SIG-M5 treated with dmso at 0.1 percent for 504 hours (cell line): ENCODE results near the gene GRB10.

Source experiments
- DNase-seq: peaks from one replicate; lab custom pipeline; 2025; ENCODE audit not compliant: unreplicated experiment; lab: John Stamatoyannopoulos, UW

GRB10 gene

DNA sequence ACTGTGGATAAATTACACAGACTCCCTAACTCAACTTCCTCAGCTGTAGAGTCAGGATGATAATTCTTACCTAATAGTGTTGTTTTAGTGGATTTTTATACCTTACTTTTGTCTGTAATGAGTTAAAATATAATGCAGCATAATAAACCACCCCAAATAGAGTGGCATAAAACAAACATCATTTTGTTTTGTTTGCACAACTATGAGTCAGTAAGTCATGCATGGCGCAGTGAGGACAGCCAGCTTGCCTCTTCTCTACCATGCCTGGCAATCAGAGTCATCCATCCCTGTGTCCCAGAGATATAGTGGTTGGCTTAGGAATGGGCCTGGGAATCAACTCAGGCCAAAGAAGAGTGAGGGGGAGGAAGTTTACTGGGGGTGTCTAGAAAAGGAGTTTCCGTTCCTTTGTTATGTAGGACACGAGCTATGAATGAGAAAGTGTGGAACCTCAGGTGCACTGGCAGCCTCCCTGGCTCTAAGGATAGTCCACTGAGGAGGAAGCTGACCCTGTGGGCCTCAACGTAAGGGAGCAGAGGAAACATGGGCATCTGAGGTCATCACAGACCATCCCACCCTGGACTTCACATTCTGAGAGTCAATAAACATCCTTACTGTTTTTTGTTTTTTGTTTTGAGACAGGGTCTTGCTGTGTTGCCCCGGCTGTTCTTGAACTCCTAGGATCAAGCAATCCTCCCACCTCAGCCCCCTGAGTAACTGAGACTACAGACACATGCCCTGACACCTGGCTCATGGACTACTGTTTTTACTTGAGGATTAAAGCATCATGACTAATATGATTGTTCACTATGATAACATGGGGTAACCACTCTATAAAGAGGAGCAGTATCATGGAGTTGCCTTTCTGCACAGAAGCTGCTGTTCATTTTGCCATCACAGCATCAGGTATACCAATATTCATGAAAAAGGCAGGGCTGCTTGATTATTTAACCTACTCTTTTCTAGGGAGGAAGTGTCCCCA, 21.0 kb upstream of the GRB10 start:
- DNase-seq = no peak

DNA sequence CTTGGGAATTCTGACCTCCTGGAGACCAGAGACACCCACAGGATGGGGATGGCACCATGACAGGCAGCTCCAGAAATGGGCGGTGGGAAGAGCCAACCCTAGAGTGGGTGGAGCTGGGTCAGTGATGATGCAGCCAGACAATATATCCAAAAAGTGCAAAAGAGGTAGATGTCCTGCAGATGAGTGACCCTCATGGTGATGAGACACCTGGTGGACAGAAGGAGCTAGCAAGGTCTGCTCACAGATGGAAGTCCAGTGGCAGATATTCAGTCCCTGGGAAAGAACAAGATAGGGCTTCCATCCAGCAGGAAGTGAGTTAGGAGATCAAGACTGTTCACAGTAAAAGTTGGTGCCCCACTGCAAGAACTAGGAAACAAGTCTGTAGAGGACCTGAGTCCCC, 19.2 kb upstream of the GRB10 start:
- no peak for DNase-seq

DNA sequence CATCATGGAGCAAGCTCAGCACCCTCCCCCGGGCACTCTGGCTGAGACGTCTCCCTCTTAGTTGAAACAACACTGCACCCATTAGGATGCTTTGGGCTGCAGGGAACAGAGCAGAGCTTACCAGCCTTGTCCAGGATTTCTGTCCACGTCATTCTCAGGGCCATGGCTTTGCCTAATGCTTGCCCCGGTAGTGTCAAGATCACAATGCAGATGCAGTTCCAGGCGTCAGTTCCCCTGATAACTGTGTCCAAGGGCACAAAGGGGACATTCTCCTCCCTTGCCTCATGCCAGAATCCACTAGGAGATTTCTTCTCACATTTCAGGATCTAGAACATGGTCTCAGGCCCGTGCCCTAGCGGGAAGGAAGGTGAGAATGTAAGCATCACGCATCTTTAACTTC, 17.2 kb upstream of the GRB10 start:
- DNase-seq = no peak

GRCh38 chr7:50798126-50798525, 15.4 kb upstream of the GRB10 start:
- DNase-seq = no peak

DNA sequence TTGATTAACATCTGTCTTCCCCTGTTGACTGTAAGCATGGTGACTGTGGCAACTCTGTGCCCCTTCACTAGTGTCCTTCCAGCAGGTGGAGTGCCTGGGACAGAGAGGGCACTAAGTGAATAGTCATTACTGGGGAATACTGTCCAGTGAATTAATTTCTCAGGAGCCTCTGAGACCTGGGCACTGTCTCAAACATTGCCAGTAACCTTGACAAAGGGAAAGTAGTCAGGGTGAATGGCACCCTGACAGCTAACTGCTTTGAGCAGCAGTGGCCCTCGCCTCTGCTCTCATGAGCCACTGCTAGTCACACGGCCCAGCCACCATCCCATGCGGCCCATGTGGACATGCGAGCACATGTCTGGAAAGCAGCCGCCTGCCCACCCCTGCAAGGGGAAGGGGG, 13.1 kb upstream of the GRB10 start:
- peak; percentile 11 for DNase-seq

DNA sequence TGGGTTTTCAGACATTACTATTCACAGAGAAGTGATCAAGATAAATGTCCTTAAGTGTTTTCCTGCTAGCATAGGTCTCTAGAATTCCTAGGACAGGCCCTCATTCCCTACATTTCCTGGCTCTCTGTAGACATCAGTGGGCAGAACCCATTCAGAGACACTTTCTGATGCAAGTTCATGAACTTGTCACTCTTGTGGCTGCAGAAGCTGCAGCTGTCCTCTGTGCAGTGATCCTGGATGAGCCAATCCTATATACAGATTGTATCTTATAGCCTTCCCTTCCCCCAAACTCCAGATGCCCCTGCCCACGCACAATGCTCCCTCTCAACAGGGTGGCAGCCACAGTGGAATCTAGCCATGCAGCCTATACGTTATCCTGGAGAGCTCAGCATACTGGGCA, 12.6 kb upstream of the GRB10 start:
- DNase-seq = no peak

DNA sequence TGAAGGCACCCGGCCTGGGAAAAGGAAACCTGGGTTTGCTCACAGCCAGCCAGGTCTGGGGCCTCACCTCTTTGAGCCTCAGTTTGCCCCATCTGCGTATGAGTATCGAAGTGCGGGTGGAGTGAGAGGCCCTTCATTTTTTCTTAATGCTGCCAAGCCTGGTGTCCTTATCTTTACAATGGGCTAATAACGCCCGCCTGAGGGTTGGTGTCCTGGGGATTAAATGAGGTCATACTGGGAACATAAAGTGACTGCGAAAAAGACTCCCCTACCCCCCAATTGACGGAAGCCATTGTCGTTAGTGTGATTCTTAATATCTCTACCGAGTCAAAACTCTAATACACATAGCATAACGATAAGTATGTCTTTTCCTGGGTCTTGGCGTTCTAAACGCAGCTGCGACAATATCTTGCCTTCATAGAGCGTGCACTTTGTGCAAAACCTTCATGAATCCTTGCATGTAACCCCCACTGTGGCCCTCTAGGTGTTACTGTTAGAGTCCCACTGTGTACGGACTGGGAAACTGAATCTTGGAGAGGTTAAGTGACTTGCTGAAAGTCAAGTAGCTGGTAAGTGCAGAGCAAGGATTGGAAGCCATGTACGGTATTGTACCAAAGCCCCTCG, 11.4 kb upstream of the GRB10 start:
- no peak for DNase-seq

DNA sequence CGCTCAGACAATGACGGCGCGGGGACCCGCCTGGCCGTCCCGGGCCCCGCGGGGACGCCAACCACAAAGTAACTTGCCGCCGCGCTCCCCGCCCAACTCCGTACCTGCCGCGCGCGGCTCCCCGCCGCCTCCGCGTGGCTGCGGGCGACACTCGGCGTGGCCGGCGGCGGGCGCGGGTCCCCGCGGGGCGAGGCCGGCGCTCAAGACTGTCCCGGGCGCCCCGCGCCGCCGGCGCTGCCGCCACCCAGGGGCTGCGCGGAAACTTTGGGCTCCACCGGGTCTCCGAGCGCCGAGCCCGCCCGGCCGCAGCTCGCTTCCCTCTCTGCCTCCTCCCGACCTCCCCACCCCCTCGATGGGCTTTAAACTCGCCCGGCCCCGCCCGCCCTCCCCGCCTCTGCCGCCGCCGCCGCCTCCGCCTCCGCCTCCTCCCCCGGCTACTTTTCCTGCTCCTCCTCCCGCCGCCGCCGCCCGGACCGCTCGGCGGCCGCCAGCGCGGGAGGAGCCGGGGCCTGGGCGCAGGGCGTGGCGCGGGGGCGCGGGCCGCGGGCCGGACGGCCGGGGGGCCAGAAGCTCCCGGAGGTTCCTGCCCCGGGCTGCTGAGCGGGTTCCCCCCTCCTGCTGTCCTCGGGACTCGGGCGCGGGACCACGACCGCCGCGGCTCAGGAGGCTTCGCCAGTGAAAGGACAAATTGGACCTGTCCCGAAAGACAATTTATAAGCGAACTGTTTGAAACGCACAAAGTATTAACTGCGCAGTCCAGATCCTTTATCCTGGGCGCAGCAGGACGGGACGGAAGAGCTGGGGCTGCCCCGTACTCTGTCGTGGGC, 10.6 kb upstream of the GRB10 start:
- DNase-seq = peak; percentile 61

DNA sequence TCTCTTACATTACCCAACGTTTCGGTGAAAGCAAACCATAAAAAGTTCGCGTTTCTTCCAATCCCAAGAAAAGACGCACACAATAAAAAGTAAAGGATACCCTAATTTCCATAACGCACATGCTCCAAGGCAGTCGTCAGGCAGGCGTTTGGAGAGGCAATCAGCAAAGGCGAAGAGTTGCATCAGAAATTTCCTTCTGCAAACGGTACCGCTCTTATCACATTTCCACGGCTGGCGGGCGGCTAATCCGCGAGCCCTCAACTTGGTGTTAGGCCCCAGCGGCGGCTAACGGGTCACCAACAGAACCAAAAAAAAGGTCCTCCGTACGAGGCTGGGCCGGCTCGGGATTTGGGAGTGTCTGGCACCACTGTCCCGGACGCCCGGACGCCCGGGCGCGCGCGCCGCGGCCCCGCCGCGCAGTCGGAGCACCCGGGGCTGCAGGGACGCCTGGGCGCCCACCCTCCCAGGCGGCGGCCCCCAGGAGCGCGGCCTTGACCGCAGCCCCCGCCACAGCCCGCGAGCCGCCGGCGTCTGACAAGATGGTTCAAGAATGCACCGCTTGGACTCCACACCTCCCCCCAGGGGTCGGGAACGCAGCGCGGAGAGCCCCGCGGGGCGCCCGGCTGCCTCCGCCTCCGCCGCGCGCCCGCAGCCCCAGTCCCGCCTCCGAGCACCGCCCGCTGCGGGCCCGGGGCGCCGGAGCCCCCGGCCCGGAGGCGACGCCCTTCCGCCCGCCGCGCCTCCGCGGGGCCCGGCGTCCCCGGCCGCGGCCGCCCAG, 9.8 kb upstream of the GRB10 start:
- peak; percentile 72 for DNase-seq

DNA sequence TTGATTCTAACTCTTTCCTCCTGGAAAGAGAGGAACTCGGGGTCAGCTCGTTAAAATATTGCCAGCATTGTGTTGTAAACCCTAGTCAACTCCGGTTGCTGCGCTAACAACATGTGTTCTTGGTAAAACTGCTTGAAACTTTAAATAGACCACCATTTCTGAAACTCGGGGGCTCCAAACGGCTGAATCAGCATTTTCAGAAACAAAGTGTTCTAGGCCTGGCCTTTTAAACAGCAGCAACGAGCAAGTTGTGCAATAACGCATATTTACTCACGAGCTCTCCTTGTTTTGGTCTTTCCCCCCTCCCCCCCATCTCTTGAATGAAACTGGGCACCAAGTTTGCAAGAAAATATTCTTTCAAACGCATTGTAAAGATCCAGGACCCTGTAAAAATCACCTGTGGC, 9.2 kb upstream of the GRB10 start:
- DNase-seq = peak; percentile 65

- DNase-seq = no peak
Observed at GRCh38 chr7:50791363-50791937, 8.8 kb upstream of the GRB10 start.

- no peak for DNase-seq
Observed at GRCh38 chr7:50790381-50790780, 7.7 kb upstream of the GRB10 start.

GRCh38 chr7:50788382-50788781, 5.7 kb upstream of the GRB10 start:
- no peak for DNase-seq

GRCh38 chr7:50787825-50788224, 5.1 kb upstream of the GRB10 start:
- DNase-seq = no peak

DNA sequence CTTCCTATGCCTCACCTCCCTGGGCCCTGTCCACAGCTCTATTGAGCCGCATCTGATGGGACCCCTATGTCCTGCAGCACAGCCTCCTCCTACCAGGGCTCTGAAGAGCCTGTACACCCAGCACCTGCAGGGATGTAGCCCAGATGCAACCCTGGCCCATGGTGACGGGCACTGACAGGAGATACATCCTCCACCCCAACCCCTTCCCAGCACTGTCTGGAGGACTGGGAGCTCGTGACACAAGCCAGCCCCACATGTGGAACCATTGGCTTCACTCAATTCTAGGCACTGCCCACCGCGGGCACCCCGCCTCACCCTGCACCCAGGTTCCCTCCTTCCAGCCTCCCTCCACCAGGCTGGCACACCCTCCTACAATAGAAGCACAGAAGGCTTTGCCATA, 2.6 kb upstream of the GRB10 start:
- DNase-seq = no peak

DNA sequence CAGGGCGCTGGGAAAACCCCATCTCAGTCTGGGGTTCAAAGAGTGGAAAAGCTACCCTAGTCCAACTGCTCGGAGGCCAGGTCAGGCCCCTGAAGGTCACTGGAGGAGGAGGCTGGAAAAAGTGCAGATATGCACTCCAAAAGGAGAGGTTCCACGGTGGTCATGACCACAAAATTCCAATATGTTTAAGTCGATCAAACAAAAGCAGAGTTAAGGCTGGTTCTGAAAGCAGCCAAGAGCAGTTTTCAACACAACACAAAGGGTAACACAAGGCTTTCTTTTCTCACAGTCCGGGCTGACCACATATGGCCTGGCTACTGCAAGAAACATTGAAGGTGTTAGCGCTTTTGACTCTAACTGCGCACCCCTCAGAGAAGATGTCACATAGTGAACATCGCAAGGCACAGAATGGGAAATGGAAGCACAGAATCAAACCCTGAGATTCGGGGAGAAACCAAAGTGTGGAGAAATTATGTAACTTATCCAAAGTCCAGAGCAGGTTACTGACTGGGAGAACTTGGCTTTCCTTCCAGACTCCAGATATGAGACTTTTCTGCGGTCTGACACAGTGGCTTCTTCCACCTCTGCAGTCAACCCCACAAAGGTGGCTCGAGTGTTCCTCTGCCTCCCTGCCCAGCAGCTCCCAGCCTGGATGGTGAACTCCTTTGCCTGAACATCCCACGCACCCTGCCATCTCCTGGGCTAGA, 1.3 kb upstream of the GRB10 start:
- DNase-seq = no peak

- no peak for DNase-seq
Observed at GRCh38 chr7:50783303-50783702, 607 bp upstream of the GRB10 start.

DNA sequence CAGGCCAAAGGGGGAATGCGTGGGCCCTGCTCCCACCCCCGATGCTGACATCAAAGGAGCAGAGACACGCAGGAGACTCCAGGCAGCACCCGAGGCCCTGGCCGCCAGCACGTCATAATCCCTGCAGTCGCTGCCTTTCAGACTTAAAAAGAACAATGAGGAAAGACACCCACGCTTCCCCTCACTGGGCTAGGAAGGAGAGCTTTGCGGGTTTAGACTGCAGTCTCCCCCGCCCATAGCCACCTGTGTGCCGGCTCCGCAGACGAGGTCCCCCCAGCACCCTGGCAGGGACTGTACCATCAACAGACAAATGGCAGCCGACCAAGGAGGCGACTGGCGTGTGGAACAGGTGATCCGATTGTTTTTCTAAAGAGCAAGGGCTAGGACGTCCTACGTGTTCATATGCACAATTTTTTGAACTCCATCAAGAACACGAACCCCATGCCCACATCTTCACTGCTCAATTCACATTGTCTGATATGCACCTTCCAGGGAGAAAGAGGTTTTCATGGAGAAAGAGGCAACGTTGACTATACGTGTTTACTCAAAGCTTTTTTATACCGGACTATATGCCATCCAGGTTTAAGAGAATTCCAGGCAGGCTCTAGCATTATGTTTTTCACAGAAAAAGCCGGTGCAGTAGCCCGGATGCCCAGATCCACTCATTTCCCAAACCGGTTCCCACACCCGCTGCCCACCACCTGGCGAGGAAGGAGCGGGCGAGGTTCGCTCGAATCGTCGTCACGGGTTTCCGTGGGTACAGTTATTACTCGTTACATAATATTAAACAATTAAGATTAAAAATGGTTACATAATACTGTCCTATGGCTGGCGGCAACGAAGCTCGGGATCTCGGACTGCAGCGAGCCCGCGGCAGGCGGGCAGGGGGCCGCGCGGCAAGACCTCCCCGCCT, 1.1 kb downstream of the GRB10 start:
- DNase-seq = no peak

DNA sequence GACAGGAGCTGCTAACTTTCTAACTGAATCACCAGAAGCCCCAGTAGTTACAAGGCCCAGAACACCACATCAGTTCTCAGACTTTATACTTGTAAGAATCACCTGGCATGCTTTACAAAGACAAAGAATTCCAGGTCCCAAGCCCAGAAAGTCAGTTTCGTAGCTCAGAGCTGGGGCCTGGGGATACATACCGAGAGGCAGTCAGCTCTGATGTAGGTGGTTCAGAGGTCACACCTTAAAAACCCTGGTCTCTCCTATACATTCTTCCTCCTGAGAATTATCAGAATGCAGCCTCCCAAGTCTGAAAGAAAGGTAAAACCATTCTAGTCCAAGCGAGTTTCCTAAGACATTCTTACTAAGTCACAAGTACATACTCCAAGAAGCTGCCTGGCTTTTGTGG, 2.3 kb downstream of the GRB10 start:
- DNase-seq = no peak
